ENCODE measurements around the gene PEX7.
"Not testable (repeated sequence)": the region's sequence is repeated elsewhere in the genome, so short reads cannot be mapped to it uniquely, and the experiment has no call there.

Gene PEX7

DNA sequence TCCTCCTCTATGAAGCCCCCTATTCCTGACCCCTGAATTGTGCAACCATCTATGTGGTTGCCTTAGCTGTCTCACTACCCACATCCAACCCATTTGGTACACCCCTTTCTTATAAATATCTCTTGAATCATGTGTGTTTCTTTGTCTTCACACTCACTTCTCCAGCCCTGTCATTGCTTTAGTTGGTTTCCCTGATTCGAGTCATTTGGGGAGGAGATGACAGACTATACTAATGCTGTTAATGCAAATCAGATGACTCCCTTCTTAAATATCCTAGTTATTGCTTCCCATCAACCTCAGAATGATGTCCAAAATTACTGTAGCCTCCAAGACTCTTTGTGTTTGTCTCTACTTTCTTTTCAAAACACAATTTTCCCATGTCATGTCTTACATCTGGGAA is 122.7 kb downstream of the PEX7 start:
- no peak for DNase-seq (ENCODE audit: extremely low read depth, insufficient read length)
- Histone ChIP-seq H3K4me3 (replicated peaks; ENCODE audit: low read depth, low read length) (no peak overlapping the region), H3K36me3 (ENCODE audit: control insufficient read depth, insufficient read depth, low read length) (no peaks in the 10 kb centered on the region), H3K27me3 (replicated peaks; ENCODE audit: control insufficient read depth, insufficient read depth, low read length) (no peaks in the 10 kb centered on the region)
- TF ChIP-seq, protein P1, sequence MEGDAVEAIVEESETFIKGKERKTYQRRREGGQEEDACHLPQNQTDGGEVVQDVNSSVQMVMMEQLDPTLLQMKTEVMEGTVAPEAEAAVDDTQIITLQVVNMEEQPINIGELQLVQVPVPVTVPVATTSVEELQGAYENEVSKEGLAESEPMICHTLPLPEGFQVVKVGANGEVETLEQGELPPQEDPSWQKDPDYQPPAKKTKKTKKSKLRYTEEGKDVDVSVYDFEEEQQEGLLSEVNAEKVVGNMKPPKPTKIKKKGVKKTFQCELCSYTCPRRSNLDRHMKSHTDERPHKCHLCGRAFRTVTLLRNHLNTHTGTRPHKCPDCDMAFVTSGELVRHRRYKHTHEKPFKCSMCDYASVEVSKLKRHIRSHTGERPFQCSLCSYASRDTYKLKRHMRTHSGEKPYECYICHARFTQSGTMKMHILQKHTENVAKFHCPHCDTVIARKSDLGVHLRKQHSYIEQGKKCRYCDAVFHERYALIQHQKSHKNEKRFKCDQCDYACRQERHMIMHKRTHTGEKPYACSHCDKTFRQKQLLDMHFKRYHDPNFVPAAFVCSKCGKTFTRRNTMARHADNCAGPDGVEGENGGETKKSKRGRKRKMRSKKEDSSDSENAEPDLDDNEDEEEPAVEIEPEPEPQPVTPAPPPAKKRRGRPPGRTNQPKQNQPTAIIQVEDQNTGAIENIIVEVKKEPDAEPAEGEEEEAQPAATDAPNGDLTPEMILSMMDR (IDR thresholded peaks at IDR 0.05; ENCODE audit: insufficient read depth, low read length, poor library complexity, severe bottlenecking): no peak

DNA sequence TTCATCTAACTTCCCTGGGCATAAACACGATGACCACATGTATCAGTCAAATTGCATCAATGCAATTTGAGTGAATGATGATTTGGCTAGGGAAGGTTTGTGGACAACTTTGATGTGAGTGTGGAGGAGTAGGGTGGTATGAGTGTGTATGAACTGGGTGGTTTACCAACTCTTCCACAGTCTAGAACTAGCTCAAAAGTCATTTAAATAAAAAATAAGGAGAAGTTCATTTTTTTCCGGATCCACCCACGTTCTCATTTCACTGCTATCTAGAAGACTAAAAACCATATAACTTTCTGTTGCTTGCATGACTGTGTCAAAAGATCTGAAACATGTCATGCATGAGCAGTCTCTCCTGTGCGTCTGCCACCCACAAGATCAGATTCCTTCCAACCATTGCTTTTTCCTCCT is 123.3 kb downstream of the PEX7 start:
- TF ChIP-seq, protein P1 (IDR thresholded peaks at IDR 0.05; ENCODE audit: insufficient read depth, low read length, poor library complexity, severe bottlenecking): no peak
- no peaks in the 10 kb centered on the region for H3K36me3 ChIP-seq (ENCODE audit: control insufficient read depth, insufficient read depth, low read length)
- DNase-seq (ENCODE audit: extremely low read depth, insufficient read length): no peak

DNA sequence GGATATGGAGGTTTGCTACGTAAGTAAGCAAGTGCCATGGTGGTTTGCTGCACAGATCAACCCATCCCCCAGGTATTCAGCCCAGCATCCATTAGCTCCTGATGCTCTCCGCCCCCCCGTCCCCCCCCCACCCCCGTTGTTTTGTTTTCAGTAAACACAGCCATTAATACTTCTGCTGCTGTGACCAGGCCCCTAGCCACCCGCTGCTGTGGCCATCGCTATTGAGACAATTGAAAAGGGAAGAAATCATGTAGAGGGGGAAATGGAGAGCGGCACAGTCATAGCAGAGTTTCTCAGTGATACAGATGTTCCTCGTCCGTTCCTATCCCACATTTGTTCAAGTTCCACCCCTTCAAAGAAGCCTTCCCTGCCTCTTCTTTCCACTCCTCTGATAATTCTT is 124.6 kb downstream of the PEX7 start:
- Histone ChIP-seq H3K36me3 (ENCODE audit: control insufficient read depth, insufficient read depth, low read length) (no peaks in the 10 kb centered on the region), H3K4me3 (replicated peaks; ENCODE audit: low read depth, low read length) (no peak overlapping the region), H3K27me3 (replicated peaks; ENCODE audit: control insufficient read depth, insufficient read depth, low read length) (no peaks in the 10 kb centered on the region)
- DNase-seq (ENCODE audit: extremely low read depth, insufficient read length): no peak
- TF ChIP-seq, protein P1 (IDR thresholded peaks at IDR 0.05; ENCODE audit: insufficient read depth, low read length, poor library complexity, severe bottlenecking): no peak

More for the DNA sequence above, 123.3 kb downstream of the PEX7 start:
- no peaks in the 10 kb centered on the region for H3K27me3 ChIP-seq (replicated peaks; ENCODE audit: control insufficient read depth, insufficient read depth, low read length)
- no peak overlapping the region for H3K4me3 ChIP-seq (replicated peaks; ENCODE audit: low read depth, low read length)

DNA sequence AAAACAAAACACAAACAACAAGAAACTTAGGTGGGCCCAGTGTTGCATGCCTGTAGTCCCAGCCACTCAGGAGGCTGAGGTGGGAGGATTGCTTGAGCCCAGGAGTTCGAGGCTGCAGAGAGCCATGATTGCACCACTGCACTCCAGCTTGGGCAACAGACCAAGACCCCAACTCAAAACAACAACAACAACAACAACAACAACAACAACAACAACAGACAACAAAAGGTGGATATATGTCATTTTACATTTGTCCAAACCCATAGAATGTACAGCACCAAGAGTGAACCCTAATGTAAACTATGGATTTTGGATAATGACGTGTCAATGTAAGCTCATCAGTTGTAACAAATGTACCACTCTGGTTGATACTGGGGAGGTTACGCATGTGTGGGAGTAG is 127.6 kb downstream of the PEX7 start:
- DNase-seq (ENCODE audit: extremely low read depth, insufficient read length); H3K27me3 ChIP-seq (replicated peaks; ENCODE audit: control insufficient read depth, insufficient read depth, low read length); H3K36me3 ChIP-seq (ENCODE audit: control insufficient read depth, insufficient read depth, low read length); H3K4me3 ChIP-seq (replicated peaks; ENCODE audit: low read depth, low read length): not testable (repeated sequence)

DNA sequence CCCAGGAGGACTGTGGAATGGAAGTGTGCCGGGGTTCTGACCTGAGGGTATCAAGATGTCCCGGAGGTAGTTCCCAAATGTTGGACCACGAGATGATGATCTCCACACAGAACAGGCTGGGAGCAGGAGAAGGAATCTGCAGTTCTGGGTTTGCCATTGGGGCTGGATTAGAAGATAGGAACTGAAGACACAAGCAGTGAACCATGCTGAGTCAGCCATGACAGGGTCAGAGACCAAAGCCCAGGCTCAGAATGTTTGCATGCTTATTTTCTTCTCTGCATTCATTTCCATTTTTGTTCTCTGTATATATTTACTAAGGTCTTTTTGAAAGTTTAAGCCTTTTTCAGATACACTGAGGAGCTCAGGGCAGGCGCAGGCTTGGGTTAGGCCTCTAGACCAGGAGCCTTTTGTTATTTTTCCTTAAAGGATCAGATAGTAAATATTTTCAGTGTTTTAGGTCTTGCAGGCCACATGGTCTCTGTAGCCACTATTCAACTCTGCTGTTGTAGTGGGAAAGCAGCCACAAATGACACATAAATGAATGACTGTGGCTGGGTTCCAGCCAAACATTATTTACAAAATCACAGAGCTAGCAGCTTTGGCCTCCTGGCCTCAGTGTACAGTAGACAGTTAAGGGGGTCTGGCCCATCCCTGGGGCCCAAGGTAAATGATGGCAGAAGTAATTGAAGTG is 128.2 kb downstream of the PEX7 start:
- Histone ChIP-seq H3K27me3 (replicated peaks; ENCODE audit: control insufficient read depth, insufficient read depth, low read length) (no peaks in the 10 kb centered on the region), H3K36me3 (ENCODE audit: control insufficient read depth, insufficient read depth, low read length) (no peaks in the 10 kb centered on the region), H3K4me3 (replicated peaks; ENCODE audit: low read depth, low read length) (no peak overlapping the region)
- TF ChIP-seq, protein P1 (IDR thresholded peaks at IDR 0.05; ENCODE audit: insufficient read depth, low read length, poor library complexity, severe bottlenecking): no peak
- no peak for DNase-seq (ENCODE audit: extremely low read depth, insufficient read length)

DNA sequence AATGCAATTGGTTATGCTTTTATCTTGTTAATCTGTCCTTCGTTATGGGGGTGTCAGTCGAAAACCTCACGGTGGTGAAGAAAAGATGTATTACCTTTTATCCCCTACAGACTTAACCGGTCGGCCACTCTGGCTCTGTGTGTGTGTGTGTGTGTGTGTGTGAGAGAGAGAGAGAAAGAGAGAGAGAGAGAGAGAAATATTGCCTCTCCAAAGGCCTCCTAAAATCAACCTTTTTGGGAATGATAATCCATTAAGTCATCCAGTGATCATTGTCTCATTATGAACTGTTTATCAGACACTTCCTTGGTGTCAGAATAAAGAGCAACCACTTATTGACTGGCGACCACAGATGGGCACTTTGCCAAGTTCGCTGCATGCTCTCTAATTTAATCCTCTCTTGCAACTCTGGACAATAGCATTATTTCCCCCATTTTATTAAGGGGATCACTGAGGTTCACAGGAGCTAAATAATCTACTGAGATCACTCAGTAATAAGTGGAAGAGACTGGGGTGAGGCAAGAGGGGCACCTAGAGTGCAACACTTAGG is 130.4 kb downstream of the PEX7 start:
- no peaks in the 10 kb centered on the region for H3K27me3 ChIP-seq (replicated peaks; ENCODE audit: control insufficient read depth, insufficient read depth, low read length)
- no peaks in the 10 kb centered on the region for H3K36me3 ChIP-seq (ENCODE audit: control insufficient read depth, insufficient read depth, low read length)
- no peak overlapping the region for H3K4me3 ChIP-seq (replicated peaks; ENCODE audit: low read depth, low read length)
- no peak for DNase-seq (ENCODE audit: extremely low read depth, insufficient read length)
- TF ChIP-seq, protein P1 (IDR thresholded peaks at IDR 0.05; ENCODE audit: insufficient read depth, low read length, poor library complexity, severe bottlenecking): no peak

Measured in GM06990 (cell line).